ENCODE results near the gene APIP. TPM values are rescaled to one million over a fixed set of nuclear protein-coding genes. Genes with fewer than 3 reads are reported as not detected.

The APIP gene
- total RNA-seq, 1 donor from 2014 or later: 23.4 TPM

DNA sequence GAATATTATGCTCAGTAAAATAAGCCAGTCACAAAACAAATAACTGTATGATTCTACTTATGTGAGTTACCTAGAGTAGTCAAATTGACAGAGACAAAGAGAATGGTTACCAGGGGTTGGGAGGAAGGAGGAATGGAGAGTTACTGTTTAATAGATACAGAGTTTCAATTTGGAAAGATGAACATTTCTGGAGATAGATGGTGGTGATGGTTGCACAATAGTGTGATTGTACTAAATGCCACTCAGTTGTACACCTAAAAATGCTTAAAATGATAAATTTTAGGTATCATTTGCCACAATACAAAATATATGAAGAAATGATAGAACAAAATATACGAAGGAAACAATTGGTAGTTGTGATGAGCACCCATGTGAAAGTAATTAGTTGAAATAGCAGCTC is 43.6 kb upstream of the APIP start:
- no peak overlapping the region for H3K4me3 Mint-ChIP-seq
- TF ChIP-seq, protein P1, sequence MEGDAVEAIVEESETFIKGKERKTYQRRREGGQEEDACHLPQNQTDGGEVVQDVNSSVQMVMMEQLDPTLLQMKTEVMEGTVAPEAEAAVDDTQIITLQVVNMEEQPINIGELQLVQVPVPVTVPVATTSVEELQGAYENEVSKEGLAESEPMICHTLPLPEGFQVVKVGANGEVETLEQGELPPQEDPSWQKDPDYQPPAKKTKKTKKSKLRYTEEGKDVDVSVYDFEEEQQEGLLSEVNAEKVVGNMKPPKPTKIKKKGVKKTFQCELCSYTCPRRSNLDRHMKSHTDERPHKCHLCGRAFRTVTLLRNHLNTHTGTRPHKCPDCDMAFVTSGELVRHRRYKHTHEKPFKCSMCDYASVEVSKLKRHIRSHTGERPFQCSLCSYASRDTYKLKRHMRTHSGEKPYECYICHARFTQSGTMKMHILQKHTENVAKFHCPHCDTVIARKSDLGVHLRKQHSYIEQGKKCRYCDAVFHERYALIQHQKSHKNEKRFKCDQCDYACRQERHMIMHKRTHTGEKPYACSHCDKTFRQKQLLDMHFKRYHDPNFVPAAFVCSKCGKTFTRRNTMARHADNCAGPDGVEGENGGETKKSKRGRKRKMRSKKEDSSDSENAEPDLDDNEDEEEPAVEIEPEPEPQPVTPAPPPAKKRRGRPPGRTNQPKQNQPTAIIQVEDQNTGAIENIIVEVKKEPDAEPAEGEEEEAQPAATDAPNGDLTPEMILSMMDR (conservative IDR thresholded peaks at IDR 0.05): no peak
- DNase-seq (ENCODE audit: extremely low spot score, unreplicated experiment): no peak
- H3K27me3 Mint-ChIP-seq: no peaks in the 10 kb centered on the region
- peaks cover 18% of the 10 kb centered on the region for H3K36me3 Mint-ChIP-seq
- no peaks in the 10 kb centered on the region for H3K4me1 Mint-ChIP-seq (ENCODE audit: unreplicated experiment)
- H3K9me3 Mint-ChIP-seq: no peaks in the 10 kb centered on the region
- H3K27ac Mint-ChIP-seq: no peak overlapping the region

DNA sequence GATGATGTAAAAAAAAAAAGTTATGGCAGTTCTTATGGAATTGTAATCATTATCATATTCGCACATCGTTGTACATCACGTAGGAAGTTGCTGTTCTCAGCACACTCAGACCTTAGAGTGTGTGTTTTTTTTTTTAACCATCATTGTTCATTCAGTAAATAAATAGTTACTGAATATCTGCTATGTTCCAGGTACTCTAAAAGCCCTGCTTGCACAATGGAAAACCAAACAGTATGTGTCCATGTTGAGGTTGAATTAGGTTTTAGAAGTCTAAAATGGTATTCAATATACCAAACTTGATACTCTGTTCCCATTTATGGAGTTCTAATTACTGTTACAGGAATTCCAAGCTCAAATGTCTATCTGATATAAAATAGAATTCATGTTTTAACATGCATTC is 41.4 kb upstream of the APIP start:
- H3K27me3 Mint-ChIP-seq: no peaks in the 10 kb centered on the region
- TF ChIP-seq, protein P1 (conservative IDR thresholded peaks at IDR 0.05): no peak
- H3K27ac Mint-ChIP-seq: no peak overlapping the region
- peaks cover 21% of the 10 kb centered on the region for H3K36me3 Mint-ChIP-seq
- no peaks in the 10 kb centered on the region for H3K4me1 Mint-ChIP-seq (ENCODE audit: unreplicated experiment)
- no peak overlapping the region for H3K4me3 Mint-ChIP-seq
- no peaks in the 10 kb centered on the region for H3K9me3 Mint-ChIP-seq
- no peak for DNase-seq (ENCODE audit: extremely low spot score, unreplicated experiment)

DNA sequence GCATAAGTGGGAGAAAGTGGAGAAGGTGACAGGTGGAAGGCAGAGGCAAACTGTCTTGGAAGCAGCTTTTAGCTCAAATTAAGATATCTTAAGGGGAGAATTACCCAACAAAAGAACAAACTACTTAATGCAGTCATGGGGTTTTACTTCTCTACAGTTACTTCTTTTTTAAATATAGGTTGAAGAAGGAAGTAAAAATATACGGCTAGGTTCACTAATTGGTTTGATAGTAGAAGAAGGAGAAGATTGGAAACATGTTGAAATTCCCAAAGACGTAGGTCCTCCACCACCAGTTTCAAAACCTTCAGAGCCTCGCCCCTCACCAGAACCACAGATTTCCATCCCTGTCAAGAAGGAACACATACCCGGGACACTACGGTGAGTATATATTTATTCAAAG is 41.0 kb upstream of the APIP start:
- Mint-ChIP-seq H3K4me1 (ENCODE audit: unreplicated experiment) (no peaks in the 10 kb centered on the region), H3K9me3 (no peaks in the 10 kb centered on the region), H3K36me3 (peaks cover 18% of the 10 kb centered on the region), H3K4me3 (no peak overlapping the region), H3K27me3 (no peaks in the 10 kb centered on the region), H3K27ac (no peak overlapping the region)
- DNase-seq (ENCODE audit: extremely low spot score, unreplicated experiment): no peak
- TF ChIP-seq, protein P1 (conservative IDR thresholded peaks at IDR 0.05): no peak

DNA sequence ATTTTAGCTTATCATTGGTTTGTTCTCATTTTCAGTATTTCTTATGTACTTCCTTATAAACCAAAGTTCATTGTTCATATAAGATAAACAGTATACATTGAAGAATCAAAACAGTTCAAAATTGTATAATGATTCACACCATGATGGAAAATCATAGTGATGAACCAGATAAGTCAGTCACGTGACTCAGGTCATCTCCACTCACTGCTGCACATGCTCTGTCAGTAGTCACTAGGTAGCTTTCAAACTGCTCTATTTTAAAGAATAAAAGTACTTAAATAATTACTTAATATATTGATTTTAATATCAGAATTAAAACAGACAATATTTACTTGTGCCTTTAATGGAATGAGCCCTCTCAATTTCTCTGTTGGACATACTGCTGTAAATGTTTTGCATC is 37.8 kb upstream of the APIP start:
- TF ChIP-seq, protein P1 (conservative IDR thresholded peaks at IDR 0.05): no peak
- H3K36me3 Mint-ChIP-seq: peaks cover 10% of the 10 kb centered on the region
- no peaks in the 10 kb centered on the region for H3K27me3 Mint-ChIP-seq
- no peak for DNase-seq (ENCODE audit: extremely low spot score, unreplicated experiment)
- H3K4me1 Mint-ChIP-seq (ENCODE audit: unreplicated experiment): no peaks in the 10 kb centered on the region
- no peak overlapping the region for H3K27ac Mint-ChIP-seq
- no peaks in the 10 kb centered on the region for H3K9me3 Mint-ChIP-seq
- H3K4me3 Mint-ChIP-seq: no peak overlapping the region

DNA sequence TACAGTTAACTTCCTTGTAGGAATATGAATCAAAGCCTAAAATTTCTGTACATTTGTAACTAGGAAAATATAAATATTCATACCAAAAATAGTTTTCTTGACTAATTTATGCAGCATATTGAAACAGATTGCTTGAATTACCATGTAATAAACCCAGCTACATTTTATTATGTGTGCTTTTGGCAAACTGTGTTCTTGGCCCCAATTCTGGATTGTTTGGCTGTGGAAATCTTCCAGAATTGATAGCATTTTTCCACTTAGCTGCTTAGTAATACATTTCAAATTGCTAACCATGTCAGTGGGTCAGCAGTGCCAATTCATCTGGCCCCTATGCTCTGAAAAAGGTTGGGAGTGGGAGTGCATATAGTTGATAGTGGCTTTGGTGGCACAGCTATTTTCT is 32.5 kb upstream of the APIP start:
- TF ChIP-seq, protein P1 (conservative IDR thresholded peaks at IDR 0.05): no peak
- no peak overlapping the region for H3K27ac Mint-ChIP-seq
- H3K4me3 Mint-ChIP-seq: no peak overlapping the region
- no peaks in the 10 kb centered on the region for H3K27me3 Mint-ChIP-seq
- no peaks in the 10 kb centered on the region for H3K4me1 Mint-ChIP-seq (ENCODE audit: unreplicated experiment)
- DNase-seq (ENCODE audit: extremely low spot score, unreplicated experiment): no peak
- peaks cover 25% of the 10 kb centered on the region for H3K36me3 Mint-ChIP-seq
- no peaks in the 10 kb centered on the region for H3K9me3 Mint-ChIP-seq

DNA sequence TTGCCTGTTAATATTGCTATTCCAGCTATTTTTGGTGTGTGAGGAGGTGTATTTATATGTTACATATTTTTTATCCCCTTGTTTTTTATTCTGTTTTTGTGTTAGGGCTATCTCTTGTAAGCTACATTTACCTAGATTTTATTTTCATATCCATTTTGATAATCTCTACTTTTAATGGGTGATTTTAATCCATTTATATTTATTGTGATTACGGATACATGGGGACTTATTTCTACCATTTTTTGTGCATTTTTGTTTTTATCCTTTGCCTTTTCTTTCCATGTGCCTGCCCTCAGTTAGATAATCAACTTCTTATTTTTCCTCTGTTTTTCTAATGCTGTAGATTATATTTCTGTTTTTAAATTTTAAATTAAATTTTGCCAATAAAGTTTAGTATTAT is 28.5 kb upstream of the APIP start:
- TF ChIP-seq, protein P1 (conservative IDR thresholded peaks at IDR 0.05): no peak
- Mint-ChIP-seq H3K9me3 (no peaks in the 10 kb centered on the region), H3K4me1 (ENCODE audit: unreplicated experiment) (no peaks in the 10 kb centered on the region), H3K36me3 (peaks cover 35% of the 10 kb centered on the region), H3K27me3 (no peaks in the 10 kb centered on the region), H3K27ac (no peak overlapping the region), H3K4me3 (no peak overlapping the region)
- no peak for DNase-seq (ENCODE audit: extremely low spot score, unreplicated experiment)

Measured in type B pancreatic cell (in vitro differentiated cells).